ENCODE data around the gene HPS6.

HPS6 gene

GRCh38 chr10:102069071-102069470, 3.9 kb downstream of the HPS6 start:
- DNase-seq, result no peak

DNA sequence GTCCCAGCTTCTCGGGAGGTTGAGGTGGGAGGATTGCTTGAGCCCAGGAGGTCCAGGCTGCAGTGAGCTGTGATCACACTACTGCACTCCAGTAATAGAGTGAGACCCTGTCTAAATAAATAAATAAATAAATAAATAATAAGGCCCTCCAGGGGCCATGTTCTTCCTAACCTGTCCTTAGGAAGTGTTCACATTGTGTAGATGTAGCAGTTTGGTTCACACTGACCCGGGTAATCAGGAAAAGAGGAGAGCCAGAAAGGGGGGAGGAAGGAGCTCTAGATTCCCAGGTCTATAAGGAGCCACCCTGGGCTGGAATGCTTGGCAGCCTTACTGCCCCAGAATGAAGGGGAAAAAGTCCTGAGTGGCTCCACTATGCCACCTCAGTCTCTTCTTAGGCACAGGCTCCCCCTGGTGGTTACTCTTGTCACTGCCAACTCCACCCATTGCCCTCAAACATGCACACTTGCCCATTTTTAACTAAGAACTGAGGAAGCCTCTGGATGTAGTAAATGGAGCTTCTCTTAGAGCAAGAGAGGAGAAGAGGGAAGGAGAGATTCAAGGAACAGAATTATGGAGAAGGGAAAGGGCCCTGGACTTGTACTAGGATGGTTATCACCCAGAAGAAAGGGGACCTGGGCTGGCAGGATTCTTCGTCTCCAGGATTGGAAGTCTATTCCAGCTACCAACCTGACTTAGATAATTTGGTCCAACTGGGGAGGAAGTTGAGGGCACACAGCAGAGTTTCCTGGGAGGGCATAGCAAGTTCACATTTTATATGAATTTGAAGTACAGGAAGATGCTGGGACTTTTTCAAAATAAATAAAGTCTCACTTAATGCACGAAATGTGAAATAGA, 7.8 kb downstream of the HPS6 start:
- peak; percentile 86 for DNase-seq

DNA sequence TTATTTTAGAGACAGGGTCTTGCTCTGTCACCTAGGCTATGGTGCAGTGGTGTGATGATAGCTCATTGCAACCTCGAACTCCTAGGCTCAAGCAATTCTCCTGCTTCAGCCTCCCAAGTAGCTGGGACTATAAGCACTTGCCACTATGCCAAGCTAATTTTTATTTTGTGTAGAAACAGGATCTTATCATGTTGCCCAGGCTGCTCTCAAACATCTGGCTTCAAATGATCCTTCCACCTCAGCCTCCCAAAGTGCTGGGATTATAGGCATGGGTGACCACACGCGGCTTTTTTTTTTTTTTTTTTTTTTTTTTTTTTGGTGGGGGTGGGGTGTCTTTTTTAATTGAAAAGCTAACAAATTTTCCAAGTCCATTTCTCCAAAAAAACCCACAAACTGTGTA, 18.4 kb downstream of the HPS6 start:
- no peak for DNase-seq

- DNase-seq, result no peak
These were observed 20.2 kb downstream of the HPS6 start for GRCh38 chr10:102085336-102085735.

- no peak for DNase-seq
These were observed 21.0 kb downstream of the HPS6 start for GRCh38 chr10:102086196-102086595.

- DNase-seq, result no peak
These were observed 25.6 kb downstream of the HPS6 start for GRCh38 chr10:102090772-102091171.

- DNase-seq, result no peak
These were observed 31.3 kb downstream of the HPS6 start for GRCh38 chr10:102096449-102096848.

DNA sequence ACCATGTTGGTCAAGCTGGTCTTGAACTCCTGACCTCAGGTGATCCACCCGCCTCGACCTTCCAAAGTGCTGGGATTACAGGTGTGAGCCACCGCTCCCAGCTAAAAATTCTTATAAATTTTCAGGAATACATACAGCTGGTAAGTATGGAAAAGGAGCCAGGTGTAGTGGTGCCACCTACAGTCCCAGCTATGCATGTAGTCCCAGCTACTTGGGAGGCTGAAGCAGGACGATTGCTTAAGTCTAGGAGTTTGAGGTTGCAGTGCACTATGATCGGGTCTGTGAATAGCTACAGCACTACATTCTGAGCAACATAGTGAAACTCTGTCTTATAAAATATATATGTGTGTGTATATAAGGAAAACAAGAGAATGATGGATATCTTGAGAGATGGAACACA, 36.0 kb downstream of the HPS6 start:
- no peak for DNase-seq

GRCh38 chr10:102102421-102102820, 37.3 kb downstream of the HPS6 start:
- no peak for DNase-seq

DNA sequence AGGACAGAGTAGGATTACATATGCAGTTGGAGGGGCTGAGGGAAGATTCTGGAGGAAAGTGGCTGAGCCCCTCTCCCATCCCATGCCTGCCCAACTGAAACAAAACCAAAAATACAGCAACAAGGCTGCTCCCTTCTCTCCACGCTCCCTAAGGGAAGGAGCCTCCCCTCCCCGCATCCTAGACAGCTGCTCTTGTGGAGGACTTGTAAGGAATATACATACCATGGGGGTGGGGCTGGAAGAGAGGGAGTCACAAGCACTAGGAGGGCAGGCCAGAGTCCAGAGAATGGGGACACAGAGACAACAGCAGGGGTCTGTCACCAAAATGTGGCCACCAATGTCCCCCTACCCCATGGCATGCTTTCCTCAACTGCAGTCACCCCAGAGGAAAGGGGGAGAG, 41.8 kb downstream of the HPS6 start:
- DNase-seq, result no peak

- no peak for DNase-seq
These were observed 44.3 kb downstream of the HPS6 start for GRCh38 chr10:102109166-102110116.

DNA sequence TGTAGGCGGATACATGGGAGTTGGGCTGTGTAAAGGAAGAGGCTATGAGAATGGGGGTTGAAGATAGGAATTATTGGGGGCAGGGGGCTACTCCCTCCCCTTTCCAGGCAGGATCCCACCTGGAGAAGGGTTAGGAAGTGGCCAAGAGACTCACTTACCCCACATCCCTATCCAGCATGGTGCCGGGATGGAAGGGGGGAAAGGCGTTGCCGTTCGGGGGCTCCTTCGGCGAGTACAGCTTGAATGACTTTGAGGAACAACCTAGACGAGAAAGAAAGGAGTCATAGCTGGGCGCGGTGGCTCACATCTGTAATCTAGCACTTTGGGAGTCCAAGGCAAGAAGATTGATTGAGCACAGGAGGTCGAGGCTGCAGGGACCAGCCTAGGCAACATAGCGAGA, 46.1 kb downstream of the HPS6 start:
- DNase-seq, result no peak

- DNase-seq, result no peak
These were observed 47.2 kb downstream of the HPS6 start for GRCh38 chr10:102112210-102112817.

- peak; percentile 49 for DNase-seq
These were observed 48.3 kb downstream of the HPS6 start for GRCh38 chr10:102113261-102113955.

GRCh38 chr10:102113956-102114857, 49.1 kb downstream of the HPS6 start:
- DNase-seq, result no peak

DNA sequence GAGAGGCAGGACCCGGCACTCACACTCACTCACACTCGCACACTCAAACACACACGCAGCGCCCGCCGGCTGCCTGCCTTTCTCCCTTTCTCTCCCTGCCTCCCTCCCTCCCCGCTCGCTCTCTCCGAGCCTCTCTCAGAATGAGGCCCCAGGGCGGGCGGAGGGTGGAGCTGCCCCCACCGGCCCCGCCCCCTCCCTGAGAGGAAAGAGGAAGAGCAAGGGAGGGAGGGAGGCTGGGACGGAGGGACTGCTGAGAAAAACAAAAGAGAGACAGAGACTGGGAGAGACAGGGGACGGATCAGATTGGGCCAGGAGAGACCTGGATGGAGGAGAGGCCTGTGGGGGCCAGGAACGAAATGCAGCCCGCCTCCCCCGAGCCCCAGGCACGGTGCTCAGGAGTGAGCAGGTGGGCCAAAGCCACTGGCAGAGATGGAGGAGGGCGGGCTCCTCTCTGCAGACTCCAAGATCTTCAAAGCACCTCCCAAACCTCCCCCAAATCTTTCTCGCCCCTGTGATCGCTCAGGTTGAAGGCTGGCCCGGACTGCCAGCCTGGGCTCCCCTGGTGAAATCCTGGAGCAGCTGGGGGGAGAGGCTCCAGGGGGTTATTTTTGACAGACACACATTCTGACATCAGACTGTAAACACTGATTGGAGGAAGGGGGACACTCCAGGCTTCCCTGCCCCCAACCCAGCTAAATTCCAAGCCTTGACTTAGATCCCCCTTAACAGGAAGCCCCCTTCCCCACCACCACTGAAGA, 49.9 kb downstream of the HPS6 start:
- peak; percentile 94 for DNase-seq

DNA sequence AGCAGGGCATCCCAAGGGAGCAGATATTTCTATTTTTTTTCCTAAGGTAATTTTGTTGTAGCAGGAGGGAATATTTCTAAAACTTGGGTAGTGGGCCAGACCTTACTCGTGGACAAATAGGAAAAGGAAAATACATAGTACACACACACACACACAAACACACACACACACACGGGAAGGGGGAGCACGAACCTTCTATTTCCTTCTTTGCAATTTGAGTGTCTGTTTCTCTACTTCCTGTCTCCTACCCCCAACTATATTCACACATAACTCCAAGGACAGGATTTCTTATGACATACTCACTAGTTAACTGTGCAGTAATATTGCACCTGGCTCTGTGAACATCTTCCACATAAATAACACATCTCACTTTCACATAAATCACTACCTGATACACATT, 50.6 kb downstream of the HPS6 start:
- DNase-seq, result peak; percentile 36

DNA sequence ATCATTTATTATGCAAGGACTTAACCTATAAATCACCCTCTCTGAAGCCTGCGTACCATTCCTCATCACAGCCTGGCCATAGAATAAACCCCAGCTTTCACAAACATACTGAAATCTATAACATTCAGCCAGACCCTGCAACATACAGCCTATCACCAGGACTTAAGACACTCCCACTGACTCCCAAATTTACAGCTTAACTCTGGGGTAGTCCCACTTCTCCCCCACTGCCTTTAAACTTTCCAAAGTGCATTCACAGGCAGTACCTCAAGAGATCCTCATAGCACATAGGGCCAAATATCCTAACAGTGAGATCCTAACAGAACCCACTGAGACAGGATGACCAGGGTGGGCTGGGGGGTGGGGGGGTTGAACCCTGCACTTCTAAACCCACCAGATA, 51.5 kb downstream of the HPS6 start:
- DNase-seq, result no peak

All from activated CD4-positive, alpha-beta T cell treated with anti-CD3 and anti-CD28 coated beads, Interleukin-2, Interleukin-6, amounts not matched to agents 100 ng/mL and 50 ng/mL, durations not matched to agents 16 hours and 8 hours (primary cell).